ENCODE measurements around the gene CLSTN3.

DNA sequence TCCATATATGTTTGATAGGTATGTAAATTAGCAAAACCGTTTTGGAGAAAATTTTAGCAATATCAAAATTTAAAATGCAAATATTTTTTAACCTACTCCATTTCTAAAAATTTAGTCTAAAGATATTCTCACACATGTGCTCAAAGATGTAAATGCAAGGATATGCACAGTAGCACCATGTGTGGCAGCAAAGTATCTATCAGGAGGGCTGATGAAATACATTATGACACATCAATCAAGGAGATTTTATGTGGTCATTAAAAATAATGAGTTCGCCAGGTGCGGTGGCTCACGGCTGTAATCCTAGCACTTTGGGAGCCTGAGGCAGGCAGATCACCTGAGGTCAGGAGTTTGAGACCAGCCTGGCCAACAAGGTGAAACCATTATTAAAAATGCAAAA is 29.9 kb upstream of the CLSTN3 start:
- TF ChIP-seq, protein P1, sequence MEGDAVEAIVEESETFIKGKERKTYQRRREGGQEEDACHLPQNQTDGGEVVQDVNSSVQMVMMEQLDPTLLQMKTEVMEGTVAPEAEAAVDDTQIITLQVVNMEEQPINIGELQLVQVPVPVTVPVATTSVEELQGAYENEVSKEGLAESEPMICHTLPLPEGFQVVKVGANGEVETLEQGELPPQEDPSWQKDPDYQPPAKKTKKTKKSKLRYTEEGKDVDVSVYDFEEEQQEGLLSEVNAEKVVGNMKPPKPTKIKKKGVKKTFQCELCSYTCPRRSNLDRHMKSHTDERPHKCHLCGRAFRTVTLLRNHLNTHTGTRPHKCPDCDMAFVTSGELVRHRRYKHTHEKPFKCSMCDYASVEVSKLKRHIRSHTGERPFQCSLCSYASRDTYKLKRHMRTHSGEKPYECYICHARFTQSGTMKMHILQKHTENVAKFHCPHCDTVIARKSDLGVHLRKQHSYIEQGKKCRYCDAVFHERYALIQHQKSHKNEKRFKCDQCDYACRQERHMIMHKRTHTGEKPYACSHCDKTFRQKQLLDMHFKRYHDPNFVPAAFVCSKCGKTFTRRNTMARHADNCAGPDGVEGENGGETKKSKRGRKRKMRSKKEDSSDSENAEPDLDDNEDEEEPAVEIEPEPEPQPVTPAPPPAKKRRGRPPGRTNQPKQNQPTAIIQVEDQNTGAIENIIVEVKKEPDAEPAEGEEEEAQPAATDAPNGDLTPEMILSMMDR (IDR thresholded peaks at IDR 0.05), result no peak
- TF ChIP-seq POLR2A (IDR thresholded peaks at IDR 0.05), result no peak
